Urothelium cell line (cell line): ENCODE results near the gene C12orf57.

Experiments used
- DNase-seq: peaks from one replicate; pipeline ENCODE4 v3.0.0; 2011; ENCODE audit warnings: low spot score, mixed read lengths
- FAIRE-seq: peaks from 2 replicates; lab custom pipeline; 2011; peaks lifted over from hg19 to GRCh38; lab: Jason Lieb, UNC

C12orf57 gene

DNA sequence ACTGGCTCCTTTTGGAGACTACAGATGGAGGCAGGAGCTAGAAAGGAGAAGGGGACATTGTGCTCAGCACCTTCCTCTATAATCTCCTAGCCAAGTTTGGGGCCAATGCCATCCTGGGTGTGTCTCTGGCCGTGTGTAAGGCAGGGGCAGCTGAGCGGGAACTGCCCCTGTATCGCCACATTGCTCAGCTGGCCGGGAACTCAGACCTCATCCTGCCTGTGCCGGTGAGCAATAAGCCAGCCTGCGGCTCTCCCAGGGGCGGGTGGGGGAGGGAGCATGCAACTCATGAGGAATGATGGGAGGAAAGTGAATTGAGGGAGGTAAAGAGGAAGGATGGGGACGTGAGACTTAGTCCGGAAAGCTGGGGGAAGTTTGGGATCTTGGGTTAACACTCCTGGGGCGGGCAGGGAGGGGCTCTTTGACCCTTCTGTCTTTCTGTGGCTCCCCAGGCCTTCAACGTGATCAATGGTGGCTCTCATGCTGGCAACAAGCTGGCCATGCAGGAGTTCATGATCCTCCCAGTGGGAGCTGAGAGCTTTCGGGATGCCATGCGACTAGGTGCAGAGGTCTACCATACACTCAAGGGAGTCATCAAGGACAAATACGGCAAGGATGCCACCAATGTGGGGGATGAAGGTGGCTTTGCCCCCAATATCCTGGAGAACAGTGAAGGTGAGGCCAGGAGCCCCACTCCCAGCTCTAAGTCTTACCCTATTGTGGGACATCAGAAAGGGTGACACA lies 26.2 kb upstream of the C12orf57 start:
- DNase-seq: no peak
- FAIRE-seq: no peak

DNA sequence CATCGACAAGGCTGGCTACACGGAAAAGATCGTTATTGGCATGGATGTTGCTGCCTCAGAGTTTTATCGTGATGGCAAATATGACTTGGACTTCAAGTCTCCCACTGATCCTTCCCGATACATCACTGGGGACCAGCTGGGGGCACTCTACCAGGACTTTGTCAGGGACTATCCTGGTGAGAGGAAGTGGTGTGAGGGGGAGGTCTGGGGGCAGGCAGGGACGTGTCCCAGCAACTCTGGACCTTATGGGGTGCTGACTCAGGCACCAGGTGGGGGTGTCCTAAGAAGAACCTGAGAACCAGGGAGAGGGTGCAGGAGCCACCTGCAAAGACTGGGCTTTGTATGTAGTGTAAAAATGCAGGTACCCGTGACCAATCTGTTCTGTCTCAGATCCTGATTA lies 24.2 kb upstream of the C12orf57 start:
- FAIRE-seq: no peak
- DNase-seq: no peak

DNA sequence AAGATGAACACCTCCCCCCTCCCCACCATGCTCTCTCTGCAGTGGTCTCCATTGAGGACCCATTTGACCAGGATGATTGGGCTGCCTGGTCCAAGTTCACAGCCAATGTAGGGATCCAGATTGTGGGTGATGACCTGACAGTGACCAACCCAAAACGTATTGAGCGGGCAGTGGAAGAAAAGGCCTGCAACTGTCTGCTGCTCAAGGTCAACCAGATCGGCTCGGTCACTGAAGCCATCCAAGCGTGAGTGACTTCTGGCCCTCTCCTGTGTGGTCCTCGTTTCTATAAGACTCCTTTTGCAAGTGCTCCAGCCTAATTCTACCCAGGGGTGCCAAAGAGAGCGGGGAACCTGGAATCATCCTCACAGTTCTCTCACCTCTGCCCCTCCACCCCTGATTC lies 22.3 kb upstream of the C12orf57 start:
- DNase-seq (no peak), FAIRE-seq (no peak)

DNA sequence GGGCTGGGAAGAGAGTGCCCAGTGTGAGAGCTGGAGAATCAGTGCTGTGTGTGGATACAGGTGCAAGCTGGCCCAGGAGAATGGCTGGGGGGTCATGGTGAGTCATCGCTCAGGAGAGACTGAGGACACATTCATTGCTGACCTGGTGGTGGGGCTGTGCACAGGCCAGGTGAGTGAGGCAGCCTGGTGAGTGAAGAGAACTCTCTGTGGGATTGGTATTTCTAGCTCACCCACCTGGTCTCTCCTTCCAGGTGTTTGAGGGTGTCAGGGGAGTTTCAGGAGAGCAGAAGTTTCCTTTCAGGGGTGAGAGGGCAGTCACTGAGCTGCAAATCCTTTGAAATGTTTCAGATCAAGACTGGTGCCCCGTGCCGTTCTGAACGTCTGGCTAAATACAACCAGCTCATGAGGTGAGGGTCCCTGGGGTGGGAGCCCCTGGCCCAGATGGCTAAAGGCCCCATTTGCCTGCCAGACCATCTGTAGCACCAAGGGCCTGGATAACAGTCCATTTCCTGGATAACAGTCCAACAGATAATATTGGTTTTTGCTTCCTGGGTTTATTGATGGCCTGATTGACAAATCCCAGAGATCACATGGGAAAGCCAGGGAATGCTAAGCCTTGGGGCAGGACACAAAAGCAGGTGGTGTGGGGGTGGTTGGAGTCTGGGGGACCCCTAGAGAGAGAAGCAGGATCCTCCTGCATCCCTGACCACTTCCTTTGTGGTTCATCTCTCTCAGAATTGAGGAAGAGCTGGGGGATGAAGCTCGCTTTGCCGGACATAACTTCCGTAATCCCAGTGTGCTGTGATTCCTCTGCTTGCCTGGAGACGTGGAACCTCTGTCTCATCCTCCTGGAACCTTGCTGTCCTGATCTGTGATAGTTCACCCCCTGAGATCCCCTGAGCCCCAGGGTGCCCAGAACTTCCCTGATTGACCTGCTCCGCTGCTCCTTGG lies 21.6 kb upstream of the C12orf57 start:
- no peak for FAIRE-seq
- no peak for DNase-seq

DNA sequence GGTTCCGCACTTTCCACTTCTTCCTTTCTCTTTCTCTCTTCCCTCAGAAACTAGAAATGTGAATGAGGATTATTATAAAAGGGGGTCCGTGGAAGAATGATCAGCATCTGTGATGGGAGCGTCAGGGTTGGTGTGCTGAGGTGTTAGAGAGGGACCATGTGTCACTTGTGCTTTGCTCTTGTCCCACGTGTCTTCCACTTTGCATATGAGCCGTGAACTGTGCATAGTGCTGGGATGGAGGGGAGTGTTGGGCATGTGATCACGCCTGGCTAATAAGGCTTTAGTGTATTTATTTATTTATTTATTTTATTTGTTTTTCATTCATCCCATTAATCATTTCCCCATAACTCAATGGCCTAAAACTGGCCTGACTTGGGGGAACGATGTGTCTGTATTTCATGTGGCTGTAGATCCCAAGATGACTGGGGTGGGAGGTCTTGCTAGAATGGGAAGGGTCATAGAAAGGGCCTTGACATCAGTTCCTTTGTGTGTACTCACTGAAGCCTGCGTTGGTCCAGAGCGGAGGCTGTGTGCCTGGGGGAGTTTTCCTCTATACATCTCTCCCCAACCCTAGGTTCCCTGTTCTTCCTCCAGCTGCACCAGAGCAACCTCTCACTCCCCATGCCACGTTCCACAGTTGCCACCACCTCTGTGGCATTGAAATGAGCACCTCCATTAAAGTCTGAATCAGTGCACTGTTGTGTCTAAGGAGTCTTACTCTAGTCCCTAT lies 20.7 kb upstream of the C12orf57 start:
- FAIRE-seq (no peak), DNase-seq (no peak)

DNA sequence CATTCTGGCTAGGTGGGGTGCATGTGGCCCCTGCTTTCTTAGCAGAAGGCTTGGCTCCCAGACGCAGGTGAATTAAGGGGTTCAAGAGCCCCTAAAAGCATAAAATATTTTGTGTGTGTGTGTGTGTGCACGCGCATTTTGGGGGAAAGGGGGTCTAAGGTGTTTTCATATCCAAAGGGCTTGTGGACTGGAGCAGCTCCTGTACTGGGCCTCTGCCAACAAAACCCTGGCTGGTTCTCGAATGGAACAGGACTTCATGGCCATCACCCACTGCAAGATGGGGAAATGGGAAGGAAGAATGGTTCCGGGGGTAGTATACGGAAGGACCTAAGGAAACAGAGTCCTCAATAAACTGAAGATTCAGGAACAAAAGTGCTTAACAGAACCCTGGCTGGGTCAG lies 20.0 kb upstream of the C12orf57 start:
- no peak for DNase-seq
- no peak for FAIRE-seq

DNA sequence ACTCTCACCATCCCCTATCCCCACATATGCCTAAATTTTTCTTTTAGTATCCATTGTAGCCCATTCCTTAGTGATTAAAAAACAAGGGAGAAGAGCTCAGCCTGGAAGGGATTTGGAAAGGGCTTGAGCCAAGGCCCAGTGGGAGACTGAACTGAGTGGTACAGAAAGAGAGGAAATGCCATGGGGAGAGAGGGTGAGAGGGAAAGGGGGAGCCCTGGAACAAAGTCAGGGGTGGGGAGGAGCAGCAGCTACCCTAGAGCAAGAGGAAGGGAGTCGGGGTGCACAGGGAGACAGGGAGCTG lies 18.6 kb upstream of the C12orf57 start:
- DNase-seq (no peak), FAIRE-seq (no peak)

DNA sequence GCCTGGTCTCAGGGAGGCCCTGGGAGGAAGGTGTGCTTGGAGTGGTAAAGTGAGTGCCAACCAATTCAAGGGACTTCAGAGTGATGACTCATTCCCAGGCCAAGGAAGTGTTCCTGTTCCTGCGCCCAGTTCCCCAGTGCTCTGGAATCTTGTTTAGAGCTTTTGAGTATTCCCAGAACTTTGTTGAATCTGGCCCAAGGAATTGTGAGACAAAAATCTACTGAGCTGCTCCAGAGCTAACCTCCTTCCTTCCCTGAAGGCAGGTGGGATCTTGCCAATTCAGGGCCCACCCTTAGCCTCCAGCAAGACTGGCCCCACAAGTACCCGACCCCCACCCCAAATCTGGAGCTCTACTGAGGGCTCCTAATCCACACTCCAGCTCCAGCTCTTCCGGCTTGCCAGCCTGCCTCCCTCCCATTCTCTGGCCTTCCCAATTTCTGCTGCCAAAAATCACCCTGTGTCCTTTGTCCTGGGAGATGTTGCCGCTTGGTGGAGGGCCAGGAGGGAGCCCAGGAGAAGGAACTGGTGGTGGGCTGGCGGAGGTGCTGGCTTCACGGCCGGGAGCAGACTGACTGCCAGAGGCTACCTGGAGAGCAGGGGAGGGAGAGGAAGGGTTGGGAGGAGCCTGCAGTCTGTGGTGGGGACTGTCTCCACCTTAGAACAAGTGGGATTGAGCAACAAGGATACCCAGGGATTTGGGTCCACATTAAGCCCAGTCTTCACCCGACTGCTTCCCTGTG lies 18.1 kb upstream of the C12orf57 start:
- FAIRE-seq (peak; percentile 32), DNase-seq (peak; percentile 90)

DNA sequence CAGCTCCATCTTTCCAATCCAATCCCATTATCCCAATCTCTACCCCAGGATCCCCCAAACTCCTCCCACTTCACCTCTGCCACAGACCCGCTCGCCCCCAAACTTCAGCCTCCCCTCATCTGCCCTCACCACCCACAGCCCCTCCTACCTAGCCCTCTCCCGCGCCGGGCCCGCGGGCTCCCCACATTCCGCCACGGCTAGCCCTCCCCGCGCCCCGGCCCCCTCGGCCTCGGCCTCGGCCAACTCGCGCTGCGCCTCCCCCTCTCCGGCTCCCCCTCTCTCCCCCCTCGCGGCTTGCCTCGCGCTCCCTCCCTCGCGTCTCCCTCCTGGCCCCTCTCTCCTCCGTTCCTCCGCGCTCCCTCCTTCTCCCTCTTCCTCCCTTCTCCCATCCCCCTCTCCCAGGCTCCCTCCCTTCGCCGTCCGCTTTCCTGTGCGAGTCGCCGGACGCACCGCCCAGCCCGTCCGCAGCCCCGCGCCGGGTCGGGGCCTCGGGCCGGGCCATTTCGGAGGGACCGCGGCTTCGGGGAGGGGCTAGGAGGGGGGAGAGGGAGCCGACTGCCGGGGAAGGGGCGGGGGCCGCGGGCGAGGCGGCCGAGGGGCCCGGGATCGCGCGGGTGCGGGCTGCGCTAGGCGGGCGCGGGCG lies 16.3 kb upstream of the C12orf57 start, which contains the start of gene ATN1:
Gene ATN1 (plus strand): TSS at position 581 of the 643 bp plus-strand sequence. CDS start 6,043 bp downstream, outside the sequence.
- DNase-seq (peak; percentile 84), FAIRE-seq (peak; percentile 9)

DNA sequence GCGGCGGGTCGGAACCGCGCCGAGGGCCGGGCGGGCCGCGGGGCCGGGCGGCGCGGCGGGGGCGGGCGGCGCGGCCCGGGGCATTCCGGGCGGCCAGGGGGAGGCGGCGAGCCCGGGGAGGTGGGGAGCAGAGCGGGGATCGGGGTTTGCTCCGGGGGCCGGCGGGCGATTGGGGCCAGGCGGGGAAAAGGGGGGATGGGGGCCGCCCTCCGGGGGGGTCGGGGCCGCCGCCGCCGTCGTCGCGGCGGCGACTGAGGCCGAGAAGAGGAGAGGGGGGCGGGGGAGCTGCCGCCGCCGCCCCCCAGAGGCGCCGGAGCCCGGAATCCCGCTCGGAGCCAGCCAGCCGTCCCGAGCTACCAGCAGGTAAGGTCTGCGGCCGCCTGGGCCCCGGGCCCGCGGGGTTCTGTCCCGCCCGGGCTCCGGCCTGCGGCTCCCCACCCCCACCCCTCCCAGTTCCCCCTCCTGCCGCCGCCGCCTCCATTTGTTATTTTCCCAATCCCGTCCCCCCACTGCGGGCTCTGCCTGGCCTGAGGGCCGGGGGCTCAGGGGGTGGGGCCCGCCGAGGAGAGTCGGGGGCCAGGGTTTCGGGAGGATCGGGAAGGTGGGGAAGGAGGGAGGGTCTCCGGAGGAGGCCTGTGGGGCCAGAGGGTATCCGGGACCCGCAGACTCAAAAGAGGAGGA lies 15.7 kb upstream of the C12orf57 start:
- no peak for FAIRE-seq
- DNase-seq: peak; percentile 48

DNA sequence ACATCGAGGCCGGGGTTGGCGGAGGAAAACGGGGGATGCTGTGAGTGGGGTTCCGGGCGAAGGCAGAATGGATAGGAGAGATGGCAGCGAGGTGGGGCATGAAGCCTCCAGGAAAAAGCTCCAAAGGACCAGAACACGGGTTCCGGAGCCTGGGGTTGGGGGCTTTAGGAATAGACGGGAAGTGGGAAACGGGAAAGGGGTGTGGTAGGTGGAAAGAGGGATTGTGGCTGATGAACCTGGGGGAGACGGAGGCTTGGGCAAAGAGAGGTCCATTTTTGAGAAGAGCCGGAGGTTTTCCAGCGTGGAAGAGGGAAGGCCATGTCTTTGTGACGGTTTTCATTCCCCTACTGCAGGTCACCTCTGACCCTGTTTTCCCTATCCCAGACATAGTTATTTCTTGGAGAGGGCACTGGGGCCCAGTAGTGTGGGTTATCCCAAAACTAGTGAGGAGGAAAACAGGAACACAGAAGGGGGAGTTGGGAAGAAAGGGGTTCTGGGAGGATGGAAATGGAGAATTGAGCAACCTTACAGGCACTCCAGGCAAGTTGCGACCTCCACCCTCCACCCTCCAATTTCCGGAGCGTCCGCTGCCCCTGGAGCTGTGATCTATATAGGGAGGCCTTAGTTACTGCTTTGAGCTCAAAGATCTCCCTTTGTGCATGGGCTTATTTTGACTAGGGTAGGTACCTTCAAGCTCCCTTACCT lies 15.0 kb upstream of the C12orf57 start:
- FAIRE-seq: no peak

DNA sequence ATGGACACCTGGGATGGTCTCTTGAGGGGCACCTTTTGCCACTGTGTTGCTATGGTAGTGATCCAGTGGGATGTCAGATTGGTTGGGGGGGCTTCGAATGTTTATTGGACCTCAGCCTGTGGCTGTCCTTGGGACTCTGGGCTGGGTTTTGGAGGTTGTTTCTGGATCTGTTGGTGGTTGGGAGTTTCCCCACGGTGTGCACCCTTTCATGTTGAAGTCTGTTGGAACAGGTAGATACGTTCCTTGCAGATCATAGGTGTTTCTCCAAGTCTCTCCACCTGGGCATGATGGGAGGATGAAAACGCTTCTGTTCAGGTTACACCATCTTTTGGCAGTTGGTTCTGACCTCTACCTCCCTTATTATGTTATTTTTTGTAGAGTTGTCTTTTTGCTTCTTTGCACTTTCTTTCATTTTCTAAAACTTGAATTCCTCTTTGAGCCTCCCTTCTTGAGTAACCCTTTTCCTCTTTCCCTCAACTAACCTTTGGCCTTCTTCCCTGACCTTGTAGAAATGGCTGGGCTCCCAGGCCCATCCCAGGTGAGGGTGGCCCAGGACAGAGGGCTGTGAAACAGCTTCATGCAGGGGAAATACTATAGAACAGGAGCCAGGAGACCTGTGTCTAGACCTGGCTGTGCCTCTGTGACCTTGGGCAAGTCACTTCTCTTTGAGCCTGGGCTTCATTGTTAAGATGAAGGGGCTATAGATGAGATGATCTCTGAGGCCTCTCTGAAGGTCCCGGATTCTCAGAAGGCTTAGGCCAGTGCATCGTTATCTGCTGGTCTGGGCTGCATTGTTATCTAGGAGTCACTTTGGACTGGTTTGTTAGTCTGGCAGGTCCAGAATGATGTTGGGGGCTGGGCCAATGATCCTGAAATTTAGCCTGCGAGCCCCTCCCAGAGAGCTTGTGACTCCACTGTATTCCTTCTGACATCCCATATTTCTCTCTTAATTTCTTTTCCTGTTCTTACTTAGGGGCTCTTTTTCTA lies 14.1 kb upstream of the C12orf57 start:
- no peak for DNase-seq
- peak; percentile 9 for FAIRE-seq

More for the DNA sequence above, 15.0 kb upstream of the C12orf57 start:
- no peak for DNase-seq

DNA sequence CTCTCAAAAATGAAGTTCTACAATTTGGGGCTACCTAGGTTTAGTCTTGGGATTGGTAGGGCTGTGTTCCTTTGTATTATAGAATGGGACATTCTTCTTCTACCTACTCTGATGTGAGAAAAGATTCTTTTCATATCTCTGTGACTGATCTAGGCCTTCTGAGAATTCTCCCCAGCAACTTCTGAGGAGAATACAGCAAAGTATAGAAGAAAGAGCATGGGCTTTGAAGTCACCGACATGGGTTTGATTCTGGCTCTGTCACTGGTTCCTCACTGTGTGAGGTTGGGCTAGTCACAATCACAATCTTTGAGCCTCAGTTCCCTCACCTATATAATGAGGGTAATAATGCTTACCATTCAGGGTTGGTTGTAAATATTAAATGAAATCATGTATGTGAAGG lies 11.1 kb upstream of the C12orf57 start:
- no peak for DNase-seq
- no peak for FAIRE-seq

DNA sequence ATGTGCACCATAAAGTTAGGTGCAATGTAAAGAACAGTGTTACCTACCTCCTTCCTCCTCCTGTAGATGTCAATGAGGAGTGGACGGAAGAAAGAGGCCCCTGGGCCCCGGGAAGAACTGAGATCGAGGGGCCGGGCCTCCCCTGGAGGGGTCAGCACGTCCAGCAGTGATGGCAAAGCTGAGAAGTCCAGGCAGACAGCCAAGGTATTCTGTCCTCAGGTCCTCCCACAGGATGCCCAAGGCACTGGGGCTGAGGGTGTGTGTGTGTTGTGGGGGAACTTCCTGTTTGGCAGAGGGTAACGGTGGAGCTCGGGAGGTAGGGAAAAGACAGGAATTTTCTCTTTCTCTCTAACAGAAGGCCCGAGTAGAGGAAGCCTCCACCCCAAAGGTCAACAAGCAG lies 9.7 kb upstream of the C12orf57 start:
- no peak for FAIRE-seq
- no peak for DNase-seq

DNA sequence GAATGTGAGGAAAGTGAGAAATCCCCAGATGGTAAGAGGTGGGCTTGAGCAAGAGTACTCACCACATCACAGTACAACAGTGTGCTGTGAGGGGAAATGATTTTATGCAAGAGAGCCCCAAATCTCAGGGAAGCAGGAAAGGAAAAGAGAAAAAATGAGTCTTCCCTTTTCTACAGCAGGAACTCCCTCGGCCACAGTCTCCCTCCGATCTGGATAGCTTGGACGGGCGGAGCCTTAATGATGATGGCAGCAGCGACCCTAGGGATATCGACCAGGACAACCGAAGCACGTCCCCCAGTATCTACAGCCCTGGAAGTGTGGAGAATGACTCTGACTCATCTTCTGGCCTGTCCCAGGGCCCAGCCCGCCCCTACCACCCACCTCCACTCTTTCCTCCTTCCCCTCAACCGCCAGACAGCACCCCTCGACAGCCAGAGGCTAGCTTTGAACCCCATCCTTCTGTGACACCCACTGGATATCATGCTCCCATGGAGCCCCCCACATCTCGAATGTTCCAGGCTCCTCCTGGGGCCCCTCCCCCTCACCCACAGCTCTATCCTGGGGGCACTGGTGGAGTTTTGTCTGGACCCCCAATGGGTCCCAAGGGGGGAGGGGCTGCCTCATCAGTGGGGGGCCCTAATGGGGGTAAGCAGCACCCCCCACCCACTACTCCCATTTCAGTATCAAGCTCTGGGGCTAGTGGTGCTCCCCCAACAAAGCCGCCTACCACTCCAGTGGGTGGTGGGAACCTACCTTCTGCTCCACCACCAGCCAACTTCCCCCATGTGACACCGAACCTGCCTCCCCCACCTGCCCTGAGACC lies 8.2 kb upstream of the C12orf57 start:
- FAIRE-seq (no peak), DNase-seq (no peak)

DNA sequence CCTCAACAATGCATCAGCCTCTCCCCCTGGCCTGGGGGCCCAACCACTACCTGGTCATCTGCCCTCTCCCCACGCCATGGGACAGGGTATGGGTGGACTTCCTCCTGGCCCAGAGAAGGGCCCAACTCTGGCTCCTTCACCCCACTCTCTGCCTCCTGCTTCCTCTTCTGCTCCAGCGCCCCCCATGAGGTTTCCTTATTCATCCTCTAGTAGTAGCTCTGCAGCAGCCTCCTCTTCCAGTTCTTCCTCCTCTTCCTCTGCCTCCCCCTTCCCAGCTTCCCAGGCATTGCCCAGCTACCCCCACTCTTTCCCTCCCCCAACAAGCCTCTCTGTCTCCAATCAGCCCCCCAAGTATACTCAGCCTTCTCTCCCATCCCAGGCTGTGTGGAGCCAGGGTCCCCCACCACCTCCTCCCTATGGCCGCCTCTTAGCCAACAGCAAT lies 7.6 kb upstream of the C12orf57 start:
- DNase-seq (no peak), FAIRE-seq (no peak)
